NK-92 (cell line): ENCODE results near the gene CSNK1G1.
A peak's percentile ranks its signal among the peaks of the same experiment; 100 is the strongest.

Experiments
- DNase-seq: peaks from one replicate; lab custom pipeline; 2025; ENCODE audit not compliant: unreplicated experiment; lab: John Stamatoyannopoulos, UW

CSNK1G1 gene

DNA sequence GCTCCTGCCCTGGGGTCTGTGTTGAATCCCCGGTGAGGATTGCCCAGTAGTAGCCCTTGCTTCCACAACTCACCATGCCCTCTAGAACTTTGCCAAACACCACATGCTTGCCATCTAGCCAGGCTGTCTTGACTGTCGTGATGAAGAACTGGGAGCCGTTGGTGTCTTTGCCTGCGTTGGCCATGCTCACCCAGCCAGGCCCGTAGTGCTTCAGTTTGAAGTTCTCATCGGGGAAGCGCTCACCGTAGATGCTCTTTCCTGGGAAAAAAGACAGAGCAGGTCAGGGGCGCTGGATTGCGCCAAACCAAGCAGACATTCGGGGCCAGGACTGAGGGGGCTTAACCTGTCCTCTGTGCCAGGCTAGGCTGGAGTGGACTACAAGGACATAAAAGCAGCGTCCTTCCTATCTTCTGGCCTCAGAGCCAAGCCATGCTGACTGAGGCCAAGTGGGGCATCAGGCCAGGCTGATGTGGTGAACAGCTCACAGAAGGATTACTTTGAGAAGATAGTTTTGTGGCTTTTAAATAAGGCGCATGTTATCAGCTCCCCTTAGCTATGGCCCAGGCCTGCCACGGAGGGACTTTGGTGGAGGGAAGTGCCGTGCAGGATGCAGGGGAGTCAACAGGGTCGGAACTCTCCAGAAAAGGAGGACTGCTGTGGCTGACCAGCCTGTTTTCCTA, 199.2 kb downstream of the CSNK1G1 start:
- DNase-seq: no peak

DNA sequence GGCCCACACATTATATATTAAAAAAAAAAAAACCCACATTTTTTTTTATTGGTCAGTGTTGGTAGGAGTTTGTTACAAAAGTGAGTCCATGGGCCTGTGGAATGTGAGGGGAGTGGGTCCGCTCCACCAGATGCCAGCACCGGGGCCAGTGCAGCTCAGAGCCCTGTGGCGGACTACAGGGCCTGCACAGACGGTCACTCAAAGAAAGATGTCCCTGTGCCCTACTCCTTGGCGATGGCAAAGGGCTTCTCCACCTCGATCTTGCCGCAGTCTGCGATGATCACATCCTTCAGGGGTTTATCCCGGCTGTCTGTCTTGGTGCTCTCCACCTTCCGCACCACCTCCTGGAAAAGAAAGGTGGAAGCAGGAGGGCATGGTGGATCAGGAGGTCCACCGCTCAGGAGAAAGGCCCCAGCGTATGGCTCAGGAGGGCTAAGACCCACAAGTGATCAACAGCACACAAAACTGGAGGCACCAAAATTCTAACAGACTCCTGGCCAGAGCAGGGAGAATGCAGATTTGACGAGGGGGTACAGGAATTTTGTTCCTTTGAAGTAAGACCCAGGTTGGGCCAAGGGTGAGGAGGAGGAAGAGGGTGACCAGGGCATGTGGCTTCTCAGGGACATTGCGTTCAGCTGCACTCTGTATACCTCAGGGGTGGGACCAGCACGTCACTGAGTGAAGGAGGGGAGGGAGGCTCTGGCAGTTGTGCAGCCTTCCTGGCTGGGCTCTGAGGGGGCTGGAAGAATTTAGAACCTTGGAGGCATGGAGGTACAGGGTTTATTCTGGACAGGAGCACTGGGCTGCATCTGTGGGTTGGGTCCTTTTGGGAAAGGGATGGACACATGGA, 199.9 kb downstream of the CSNK1G1 start:
- DNase-seq: no peak

DNA sequence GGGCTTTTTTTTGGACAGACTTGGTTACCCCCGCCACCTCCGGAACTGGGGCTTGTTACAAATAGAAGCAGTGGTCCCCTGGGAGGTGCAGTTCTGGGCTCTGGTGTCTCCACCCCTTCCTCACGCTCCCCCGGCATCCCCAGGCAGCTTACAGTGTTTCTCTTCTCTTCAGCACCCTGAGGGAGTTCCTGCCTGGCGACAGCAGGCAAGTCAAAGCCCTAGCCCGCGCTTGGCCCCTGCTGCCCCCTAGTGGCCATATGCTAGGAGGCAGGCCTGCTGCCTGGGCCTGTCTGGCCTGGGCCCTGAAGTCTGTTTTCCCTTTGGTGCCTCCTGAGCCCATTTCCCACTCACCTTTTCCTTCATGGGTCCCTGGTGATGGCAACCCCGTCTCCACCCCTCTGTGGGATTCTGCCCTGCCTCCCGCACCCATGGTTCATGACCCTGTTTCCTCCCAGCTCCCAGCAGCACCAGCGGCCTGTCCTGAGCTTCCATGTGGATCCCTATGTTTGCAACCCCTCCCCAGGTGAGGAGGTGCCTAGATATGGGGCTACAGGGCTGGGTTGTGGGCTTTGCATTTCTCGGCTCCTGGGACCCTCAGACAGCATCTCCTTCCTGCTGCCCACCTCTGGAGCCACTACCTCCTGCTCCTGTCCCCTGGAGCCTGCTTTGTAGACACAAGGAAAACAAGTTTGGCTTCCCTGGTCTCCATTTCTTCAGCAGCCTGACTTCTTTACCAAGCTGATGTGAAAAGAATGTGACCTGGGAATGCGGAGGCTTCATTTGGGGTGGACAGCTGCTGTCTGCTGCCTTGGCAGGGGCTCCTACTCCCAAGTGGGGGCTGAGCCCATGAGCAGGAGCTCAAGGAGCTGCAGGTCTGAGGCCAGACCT, 202.2 kb downstream of the CSNK1G1 start:
- DNase-seq: peak; percentile 17

DNA sequence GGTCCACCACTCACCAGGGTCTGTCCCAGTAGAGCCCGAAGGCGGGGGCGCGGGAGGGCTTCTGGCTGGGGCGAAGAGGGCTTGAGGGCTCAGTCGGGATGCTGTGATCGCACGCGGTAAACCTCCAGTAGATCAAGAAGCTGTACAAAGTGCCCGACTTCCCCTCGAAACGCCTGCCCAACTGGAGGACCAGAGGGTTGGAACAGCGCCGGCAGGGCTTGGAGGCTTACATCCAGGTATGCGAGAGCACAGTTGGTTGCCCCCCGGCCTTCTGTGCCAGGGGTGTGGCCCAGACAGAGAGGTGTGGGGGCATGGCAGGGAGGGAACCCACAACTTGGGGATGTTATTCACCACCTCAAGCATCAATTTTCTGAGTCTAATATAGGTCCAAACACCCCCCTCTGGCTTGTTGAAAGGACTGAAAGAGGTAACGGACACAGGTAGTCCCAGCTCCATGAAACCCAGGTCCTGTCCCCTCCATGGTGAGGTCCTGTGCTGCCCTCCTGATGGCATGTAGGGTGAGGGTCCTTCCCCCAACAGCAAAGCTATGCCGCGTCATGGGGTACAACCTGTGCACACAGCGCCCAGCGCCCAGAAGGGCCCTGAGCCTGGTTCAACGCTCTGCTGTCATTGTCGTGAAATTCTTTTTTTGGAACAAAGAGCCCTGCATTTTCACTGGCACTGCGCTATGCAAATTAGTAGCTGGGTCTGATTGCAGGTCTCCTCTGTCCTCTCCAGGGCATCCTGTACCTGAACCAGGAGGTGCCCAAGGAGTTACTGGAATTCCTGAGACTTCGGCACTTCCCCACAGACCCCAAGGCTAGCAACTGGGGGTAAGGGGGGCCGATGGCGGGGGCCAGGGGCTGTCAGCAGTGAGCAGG, 203.2 kb downstream of the CSNK1G1 start:
- DNase-seq: no peak

DNA sequence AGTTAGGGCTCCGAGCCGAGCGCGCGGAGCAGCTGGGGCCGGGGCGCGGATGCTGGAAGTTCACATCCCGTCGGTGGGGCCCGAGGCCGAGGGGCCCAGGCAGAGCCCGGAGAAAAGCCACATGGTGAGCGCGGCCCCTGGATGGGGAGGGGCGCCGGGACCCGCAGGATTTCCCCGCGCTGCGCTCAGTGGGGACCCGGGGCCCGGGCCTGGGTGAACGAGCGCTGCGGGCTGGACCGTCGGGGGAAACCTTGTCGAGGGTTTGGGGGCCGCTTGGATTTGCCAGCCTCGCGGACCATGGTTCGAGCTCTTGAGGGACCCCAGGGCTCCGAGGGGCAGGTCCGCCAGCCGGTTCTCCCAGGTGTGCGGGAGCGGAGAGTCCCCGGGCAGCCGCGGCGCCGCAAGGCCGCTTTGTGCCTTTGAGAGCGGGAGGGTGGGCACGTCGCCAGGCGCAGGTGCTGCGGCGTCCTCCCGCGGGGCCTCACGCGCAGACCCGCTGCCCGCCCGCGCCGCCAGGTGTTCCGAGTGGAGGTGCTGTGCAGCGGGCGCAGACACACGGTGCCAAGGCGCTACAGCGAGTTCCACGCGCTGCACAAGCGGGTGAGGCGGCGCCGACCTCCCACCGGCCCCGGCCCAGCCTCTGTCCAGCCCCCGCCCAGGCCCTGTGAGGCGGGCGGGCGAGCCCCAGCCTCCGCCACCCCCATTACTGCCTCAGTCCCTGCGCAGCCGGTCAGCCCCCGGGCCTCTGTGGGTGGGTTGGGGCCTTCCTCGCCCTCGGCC, 204.1 kb downstream of the CSNK1G1 start, which contains the start of gene SNX22:
Gene SNX22 (plus strand): TSS at position 5 of the 780 bp plus-strand sequence. CDS start 45 bp downstream, at position 50.
- DNase-seq: no peak

DNA sequence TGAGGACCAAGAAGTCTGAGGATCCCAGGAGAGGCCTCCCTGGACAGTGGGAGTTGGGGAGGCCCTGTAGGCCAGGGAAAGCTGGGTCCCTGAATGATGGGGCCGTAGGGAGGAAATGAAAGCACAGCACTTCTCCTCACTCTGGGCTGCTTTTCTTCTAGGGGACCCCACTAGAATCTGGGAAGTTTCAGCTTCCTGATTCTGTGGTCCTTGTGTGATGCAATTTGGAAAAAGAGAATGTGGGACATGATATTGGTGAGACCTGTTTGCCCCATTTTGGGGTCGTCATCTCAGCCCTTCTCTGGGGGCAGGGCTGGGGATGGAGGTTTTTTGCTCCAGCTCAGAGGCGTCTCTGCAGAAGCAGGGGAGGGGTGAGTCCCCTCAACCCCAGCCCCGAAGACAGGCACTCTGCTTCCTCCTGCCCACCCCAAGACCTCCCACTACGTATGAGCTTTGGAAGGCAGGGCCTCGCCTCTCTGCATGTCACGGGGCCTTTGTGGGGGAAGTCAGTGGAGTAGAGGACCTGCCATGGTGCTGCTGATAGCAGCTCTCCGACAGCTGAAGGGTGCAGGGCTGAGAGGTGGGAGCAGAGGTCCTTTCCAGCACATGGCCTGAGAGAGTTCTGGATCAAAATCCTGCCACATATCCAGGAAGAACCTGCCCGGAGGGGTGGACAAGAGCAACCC, 205.9 kb downstream of the CSNK1G1 start:
- no peak for DNase-seq

DNA sequence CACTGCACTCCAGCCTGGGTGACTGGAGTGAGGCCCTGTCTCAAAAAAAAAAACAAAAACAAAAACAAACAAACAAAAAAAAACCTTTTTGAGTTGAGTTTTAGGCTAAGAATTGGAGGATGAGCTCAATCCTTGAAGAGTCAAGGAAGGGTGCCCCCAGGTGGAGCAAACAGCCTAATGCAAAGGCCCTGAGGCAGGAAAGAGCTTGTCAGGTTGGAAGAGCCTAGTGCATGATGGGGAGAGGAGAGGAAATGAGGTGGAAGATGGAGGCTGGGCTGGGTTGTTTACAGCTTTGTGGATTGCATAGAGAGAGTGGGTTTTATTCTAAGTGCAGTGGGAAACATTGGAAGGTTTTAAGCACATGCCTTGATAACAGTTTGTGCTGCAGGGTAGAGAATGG, 206.5 kb downstream of the CSNK1G1 start:
- no peak for DNase-seq

DNA sequence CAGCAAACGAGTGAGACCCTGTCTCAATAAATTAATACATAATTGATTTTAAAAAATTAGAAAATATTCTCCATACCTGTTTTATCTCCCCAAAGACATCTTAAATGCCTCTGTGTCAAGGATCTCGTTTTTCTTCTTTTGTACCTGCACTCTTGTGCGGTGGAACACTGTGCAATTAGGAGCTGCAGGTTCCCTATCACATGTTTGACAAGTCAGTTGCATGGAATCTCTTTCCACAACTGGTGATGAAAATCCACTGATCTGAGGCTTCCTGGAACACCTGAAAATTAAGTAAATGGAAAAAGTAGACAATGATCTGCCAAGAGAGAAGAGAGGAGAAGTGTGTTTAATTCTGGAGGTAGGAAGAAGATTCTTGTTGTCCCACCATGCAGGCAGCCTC, 207.4 kb downstream of the CSNK1G1 start:
- no peak for DNase-seq

DNA sequence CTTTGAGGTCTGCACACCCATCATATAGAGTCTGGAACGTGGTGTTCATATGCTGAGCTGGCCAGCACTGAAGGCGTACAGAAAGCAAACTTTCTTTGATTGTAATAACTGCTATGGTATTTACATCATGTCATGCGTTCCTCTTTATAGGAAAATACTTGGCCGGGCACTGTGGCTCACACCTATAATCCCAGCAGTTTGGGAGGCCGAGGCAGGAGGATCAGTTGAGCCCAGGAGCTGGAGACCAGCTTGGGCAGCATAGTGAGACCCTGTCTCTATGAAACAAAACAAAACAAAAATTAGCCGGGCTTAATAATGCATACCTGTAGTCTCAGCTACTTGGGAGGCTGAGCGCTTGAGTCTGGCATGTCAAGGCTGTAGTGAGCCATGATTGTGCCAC, 207.8 kb downstream of the CSNK1G1 start:
- DNase-seq: no peak

DNA sequence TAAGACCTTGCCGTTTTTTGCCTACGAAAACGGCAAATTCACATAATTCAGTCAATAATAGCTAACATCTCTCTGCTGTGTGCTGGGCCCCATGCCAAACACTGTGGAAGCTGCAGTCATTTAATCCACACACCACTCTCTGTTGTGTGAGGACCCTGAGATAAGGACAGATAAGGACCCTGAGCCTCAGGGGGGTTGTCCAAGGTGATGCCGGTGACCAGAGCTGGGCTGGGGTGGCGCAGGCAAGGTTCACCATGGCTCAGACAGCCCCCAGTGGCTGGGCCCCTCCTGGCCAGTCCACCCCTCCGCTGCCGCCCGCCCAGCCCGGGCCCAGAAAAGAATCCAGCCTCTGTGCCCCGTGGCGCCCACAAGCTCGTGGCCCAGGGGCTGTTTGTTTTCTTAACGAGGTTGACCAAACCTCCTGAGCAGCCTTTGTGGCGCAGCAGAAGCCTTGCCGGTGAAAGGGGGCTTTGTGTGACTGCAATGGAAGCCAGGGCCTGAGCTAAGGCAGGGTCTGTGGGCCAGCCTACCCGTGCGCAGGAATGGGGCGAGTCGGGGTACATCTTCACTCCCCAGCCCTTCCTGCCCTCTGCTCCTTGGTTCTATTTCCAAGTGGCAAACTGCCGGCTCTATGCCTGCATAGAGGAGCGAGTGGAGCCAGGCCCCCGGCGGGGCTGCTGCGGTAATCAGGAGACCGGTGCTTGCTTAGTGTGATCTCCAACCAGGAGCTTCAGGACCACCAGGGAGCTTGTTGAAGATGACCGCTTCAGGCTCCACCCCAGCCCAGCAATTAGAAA, 208.9 kb downstream of the CSNK1G1 start:
- no peak for DNase-seq

DNA sequence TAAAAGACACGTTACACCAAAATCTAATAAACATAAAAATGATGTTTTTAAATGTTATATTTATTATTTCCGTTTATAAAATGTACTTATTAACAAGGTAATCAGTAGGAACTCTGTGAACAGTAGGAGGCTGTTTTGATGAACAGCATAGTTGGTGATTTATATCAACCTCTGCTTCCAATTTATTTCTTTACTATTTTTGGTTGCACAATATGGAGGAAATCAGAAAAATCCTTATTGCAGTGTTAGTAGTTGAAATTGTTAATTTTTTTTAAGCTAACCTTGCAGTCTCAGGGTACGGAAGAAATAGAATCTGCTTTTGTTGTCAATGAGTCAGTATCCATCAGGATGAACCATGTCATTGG, 209.5 kb downstream of the CSNK1G1 start:
- no peak for DNase-seq

DNA sequence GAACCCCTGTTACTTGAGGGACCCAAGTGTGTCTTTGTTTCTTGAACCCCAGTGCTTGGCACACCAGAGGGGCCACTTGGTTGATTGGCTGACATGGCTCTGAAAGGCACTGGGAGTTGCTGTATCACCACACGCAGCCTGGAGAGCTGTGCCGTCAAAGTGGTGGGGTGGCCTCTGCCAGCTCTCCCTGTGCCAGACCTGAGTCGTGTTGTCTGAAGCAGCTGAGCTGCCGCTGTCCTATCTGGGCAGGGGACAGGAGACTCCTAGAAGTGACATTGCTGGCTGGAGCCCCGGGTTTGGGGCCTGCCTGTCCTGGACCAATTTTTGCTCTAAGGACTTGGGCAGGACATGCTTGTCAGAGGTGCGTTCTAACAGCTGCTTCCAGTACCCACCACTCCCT, 209.9 kb downstream of the CSNK1G1 start:
- no peak for DNase-seq

DNA sequence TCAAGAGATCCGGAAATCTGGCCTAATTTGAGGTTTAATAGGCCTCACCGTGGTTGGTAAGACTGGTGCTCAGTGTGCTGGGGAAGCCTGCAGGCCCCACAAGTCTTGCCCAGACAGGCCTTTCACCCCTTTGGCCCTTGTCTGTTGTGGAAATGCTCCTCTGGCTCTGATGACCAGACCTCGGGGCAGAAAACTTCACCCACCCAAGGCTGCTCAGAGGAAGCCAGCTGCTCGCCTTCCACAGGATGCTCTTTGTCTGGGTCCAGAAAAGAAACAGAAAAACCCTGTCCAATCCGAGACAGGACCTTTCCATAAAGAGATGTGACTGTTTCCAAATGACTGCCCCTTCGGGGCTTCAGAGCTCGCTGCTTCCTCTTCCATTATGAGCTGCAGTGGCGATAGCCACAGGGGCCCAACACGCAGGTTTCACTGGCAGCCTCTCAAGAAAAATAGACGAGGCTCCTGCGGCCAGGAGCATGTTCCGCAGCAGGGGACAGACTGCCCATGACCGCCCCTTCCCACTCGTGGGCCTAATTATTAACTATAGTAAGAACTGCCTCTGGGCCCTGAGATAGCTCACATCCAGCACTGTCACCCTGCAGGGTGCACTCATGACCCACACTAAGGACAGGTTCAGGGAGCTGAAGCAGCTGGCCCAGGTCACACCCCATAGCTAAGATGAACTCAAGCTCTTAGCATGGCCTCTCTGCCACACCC, 211.2 kb downstream of the CSNK1G1 start:
- DNase-seq: no peak

DNA sequence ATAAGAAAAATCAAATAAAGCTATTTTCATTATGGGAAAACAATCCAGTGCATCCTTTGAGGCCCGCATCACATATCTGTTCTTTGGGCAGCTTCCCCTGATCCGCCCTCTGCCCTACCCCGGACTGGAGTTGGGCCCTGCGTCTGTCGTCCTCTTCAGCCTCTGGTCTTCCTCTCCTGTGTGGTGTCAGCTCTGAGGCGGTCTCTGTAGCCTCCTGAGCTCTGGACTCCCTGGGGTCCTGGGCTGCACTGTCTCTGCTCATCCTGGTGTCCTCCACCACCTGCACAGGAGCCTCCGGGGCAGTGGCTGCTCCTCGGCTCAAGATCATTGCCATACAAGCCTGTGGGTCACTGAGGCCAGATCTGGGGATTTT, 211.8 kb downstream of the CSNK1G1 start:
- no peak for DNase-seq

DNA sequence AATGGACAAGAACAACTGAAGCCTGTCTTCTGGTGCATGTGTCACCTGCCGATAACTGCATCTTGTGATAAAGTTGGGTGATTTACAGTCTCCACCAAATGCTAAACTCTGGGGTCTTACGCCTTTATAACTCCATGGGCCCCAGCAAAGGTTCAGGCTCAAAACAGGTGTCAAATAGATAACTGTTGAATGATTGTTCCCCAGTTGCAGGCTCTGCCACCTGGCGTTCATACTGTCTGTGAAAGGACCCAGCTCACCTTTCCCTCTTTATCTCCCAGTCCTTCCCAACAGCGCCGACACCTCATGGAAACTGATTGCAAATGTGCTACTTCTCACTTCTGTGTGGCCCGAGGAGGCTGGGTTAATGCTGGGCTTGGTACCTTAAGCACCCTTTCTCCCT, 212.7 kb downstream of the CSNK1G1 start:
- DNase-seq: no peak

DNA sequence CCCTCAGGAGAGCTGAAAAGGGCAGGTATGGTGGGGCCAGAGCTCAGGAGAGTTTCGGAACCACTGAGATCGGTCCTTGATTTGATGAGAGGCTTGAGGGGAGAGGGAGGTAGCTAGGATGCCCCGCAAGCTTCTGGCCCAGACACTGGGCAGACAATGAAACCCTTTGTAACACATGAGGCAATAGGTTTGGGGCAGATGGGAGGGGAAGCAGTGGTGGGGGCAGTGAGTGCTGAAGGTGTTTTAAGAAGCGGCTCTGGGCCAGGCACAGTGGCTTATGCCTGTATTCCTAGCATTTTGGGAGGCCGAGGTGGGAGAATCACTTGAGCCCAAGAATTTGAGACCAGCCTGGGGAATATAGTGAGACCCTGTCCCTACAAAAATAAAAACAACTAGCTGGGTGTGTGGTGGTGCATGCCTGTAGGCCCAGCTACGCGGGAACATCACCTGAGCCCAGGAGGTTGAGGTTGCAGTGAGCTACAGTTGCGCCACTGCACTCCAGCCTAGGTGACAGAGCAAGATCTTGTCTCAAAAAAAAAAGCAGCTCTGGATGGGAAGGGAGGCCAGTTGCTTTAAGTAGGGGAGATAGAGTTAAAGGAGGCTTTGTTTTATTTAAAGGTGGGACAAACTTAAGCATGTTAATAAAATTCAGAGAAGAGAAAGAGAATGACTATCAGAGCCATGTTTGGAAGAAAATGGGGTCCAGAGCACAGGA, 214.0 kb downstream of the CSNK1G1 start:
- no peak for DNase-seq

DNA sequence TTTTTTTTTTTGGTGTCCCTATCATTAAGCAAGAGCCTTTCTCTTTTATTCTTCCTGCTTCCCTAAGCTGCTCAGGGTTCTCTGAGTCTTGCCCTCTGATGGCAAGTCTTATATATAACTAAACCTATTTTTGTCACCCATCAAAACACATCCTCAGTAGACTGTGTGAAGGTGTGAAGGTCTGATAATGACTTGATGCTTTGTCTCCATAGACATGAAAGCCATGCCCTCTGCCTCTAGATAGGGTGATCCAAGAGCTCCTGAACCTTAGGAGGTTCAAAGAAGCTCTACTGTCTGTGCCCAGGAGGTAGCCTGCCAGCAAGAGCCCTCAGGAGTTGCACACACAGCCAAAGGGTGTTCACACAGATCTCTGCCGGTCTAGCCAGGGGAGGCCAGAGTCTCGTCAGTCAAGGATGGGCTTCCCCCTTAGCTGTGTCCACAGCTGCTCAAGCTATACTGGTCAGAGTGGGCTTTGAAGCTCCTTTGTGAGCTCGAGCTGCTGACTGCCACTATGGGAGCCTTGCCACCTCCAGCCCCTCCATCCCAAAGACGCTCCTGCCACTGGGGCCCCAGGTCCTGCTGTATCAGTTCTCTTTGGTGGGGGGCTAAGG, 217.5 kb downstream of the CSNK1G1 start:
- DNase-seq: no peak
